Thyroid gland (tissue), 4 donors: ENCODE results near the gene GNG10. TPM values are rescaled to one million over a fixed set of nuclear protein-coding genes. Genes with fewer than 3 reads are reported as not detected.
"Not testable (repeated sequence)": the region's sequence is repeated elsewhere in the genome, so short reads cannot be mapped to it uniquely, and the experiment has no call there.

Experiments used
- DNase-seq, 2 donors: peaks; one replicate each; pipeline ENCODE4 v3.0.0-alpha.2; 2019
- H3K27ac ChIP-seq, 3 donors: fragments of 200-600 bp; sonication (generic); 1 replicate in 2 of 3; 2 replicates in 1 of 3; pipeline ENCODE4 v1.5.1; 2016 to 2019; ENCODE audit warnings: mild to moderate bottlenecking in 1 of 3, moderate library complexity in 1 of 3
- H3K27me3 ChIP-seq: fragments of 200-600 bp; sonication (generic); one replicate; pipeline ENCODE4 v1.5.1; 2019
- H3K36me3 ChIP-seq, 2 donors: fragments of 200-600 bp; sonication (generic); one replicate each; pipeline ENCODE4 v1.5.1; 2016 to 2019
- H3K4me1 ChIP-seq, 2 donors: fragments of 200-600 bp; sonication (generic); one replicate each; pipeline ENCODE4 v1.5.1; 2017 to 2019
- H3K4me3 ChIP-seq, 3 donors: fragments of 200-600 bp; sonication (generic); replicated peaks in 1 of 3; 1 replicate in 2 of 3; 2 replicates in 1 of 3; pipeline ENCODE4 v1.5.1; 2016; ENCODE audit warnings: mild to moderate bottlenecking in 1 of 3
- H3K9me3 ChIP-seq: fragments of 200-600 bp; sonication (generic); one replicate; pipeline ENCODE4 v1.5.1; 2017
- POLR2A ChIP-seq, 2 donors: fragments of 450-650 bp; IDR thresholded peaks; one replicate each; pipeline ENCODE4 v1.6.1; 2017; ENCODE audit warnings: antibody characterized with exemption in 2 of 2, mild to moderate bottlenecking in 2 of 2, moderate library complexity in 1 of 2
- WGBS, 2 donors: methylation state at CpG; one replicate each; pipeline ENCODE4 v1.1.5; 2017; 5-methylcytosine and 5-hydroxymethylcytosine counted together
- intact Hi-C: fragments of 100-400 bp; cut with DNase I; formaldehyde crosslinking; loops from one replicate; pipeline ENCODE4 v1.15.1; 2023
- total RNA-seq, 4 donors: library from RNA; depleted of rRNA; stranded (reverse); fragments of >200 nt; gene quantifications; one replicate each; pipeline ENCODE4 v1.2.3, GENCODE V29; 2016
- TF ChIP-seq, protein P1 (sequence below), 6 experiments: fragments of 200-600 bp in 3 of 6; fragments of 450-650 bp in 3 of 6; sonication (generic) in 3 of 6; IDR thresholded peaks; one replicate each; pipeline ENCODE4 v1.5.1; 2016 to 2019; ENCODE audit warnings: antibody characterized with exemption in 6 of 6, mild to moderate bottlenecking in 2 of 6, inconsistent platforms in 1 of 6, moderate library complexity in 1 of 6

The GNG10 gene
- 10 to 100 TPM; 44.8 to 57.3 (median 53.5) TPM for total RNA-seq

GRCh38 chr9:111661150-111661801 is at the start of gene GNG10:
GNG10 (plus strand) TSS chr9:111661605; CDS start chr9:111661635, 30 bp downstream.
- Histone ChIP-seq H3K4me1 (peaks cover 0 to 4% of the 10 kb centered on the region in 2 donors), H3K27me3 (no peaks in the 10 kb centered on the region), H3K27ac (peak within 1 kb of the TSS; percentile 45 to 78 (median 69)), H3K4me3 (peak within 1 kb of the TSS; percentile 27 to 63 (median 61)), H3K36me3 (no peaks in the 10 kb centered on the region), H3K9me3 (no peaks in the 10 kb centered on the region)
- peak; percentile 52 to 58 for DNase-seq
- peak in 1 of 2 donors; percentile 70 for TF ChIP-seq POLR2A (IDR thresholded peaks at IDR 0.05)
- TF ChIP-seq, protein P1, sequence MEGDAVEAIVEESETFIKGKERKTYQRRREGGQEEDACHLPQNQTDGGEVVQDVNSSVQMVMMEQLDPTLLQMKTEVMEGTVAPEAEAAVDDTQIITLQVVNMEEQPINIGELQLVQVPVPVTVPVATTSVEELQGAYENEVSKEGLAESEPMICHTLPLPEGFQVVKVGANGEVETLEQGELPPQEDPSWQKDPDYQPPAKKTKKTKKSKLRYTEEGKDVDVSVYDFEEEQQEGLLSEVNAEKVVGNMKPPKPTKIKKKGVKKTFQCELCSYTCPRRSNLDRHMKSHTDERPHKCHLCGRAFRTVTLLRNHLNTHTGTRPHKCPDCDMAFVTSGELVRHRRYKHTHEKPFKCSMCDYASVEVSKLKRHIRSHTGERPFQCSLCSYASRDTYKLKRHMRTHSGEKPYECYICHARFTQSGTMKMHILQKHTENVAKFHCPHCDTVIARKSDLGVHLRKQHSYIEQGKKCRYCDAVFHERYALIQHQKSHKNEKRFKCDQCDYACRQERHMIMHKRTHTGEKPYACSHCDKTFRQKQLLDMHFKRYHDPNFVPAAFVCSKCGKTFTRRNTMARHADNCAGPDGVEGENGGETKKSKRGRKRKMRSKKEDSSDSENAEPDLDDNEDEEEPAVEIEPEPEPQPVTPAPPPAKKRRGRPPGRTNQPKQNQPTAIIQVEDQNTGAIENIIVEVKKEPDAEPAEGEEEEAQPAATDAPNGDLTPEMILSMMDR (IDR thresholded peaks at IDR 0.05), result no peak
- WGBS, 2 donors, result 1 to 2% methylated on average over 12 to 30 of the region's 61 CpGs
- intact Hi-C loops, result no loop called here

- intact Hi-C loops, result no loop called here
- Histone ChIP-seq H3K36me3 (no peaks in the 10 kb centered on the region), H3K4me1 (peaks cover 0 to 18% of the 10 kb centered on the region in 2 donors), H3K27ac (no peak overlapping the region), H3K4me3 (no peak overlapping the region), H3K9me3 (no peaks in the 10 kb centered on the region), H3K27me3 (no peaks in the 10 kb centered on the region)
- no peak for DNase-seq
- TF ChIP-seq POLR2A (IDR thresholded peaks at IDR 0.05), result no peak
- TF ChIP-seq, protein P1 (IDR thresholded peaks at IDR 0.05), result no peak
- 61 to 70% methylated on average over 4 of the region's 4 CpGs for WGBS, 2 donors
Measured at GRCh38 chr9:111613436-111614040, 47.9 kb upstream of the GNG10 start.

GRCh38 chr9:111615928-111616327 is 45.5 kb upstream of the GNG10 start:
- DNase-seq, result no peak
- Histone ChIP-seq H3K27me3 (no peaks in the 10 kb centered on the region), H3K27ac (peak overlapping the region in 1 of 3 donors; percentile 17), H3K4me1 (peaks cover 0 to 9% of the 10 kb centered on the region in 2 donors), H3K36me3 (no peaks in the 10 kb centered on the region), H3K4me3 (no peak overlapping the region), H3K9me3 (no peaks in the 10 kb centered on the region)
- intact Hi-C loops, result no loop called here
- WGBS, 2 donors, result 75 to 79% methylated on average over 3 of the region's 3 CpGs
- no peak for TF ChIP-seq POLR2A (IDR thresholded peaks at IDR 0.05)
- TF ChIP-seq, protein P1 (IDR thresholded peaks at IDR 0.05), result no peak

DNA sequence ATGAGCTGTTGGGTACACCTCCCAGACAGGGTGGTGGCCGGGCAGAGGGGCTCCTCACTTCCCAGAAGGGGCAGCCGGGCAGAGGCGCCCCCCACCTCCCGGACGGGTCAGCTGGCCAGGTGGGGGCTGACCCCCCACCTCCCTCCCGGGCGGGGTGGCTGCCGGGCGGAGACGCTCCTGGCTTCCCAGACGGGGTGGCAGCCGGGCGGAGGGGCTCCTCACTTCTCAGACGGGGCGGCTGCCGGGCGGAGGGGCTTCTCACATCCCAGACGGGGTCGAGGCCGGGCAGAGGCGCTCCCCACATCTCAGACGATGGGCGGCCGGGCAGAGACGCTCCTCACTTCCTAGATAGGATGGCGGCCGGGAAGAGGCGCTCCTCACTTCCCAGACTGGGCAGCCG is 44.1 kb upstream of the GNG10 start:
- H3K4me1 ChIP-seq, H3K4me3 ChIP-seq, H3K27ac ChIP-seq, DNase-seq, H3K9me3 ChIP-seq, H3K36me3 ChIP-seq, H3K27me3 ChIP-seq, intact Hi-C loops: not testable (repeated sequence)
- WGBS, 2 donors, result 96% methylated on average over 14 of the region's 29 CpGs; no CpG with 5 or more reads in 1 of the 2 donors

- Histone ChIP-seq H3K36me3 (no peaks in the 10 kb centered on the region), H3K27ac (peak overlapping the region; percentile 21 to 74 (median 68)), H3K9me3 (no peaks in the 10 kb centered on the region), H3K4me1 (peaks cover 0 to 7% of the 10 kb centered on the region in 2 donors), H3K27me3 (no peaks in the 10 kb centered on the region), H3K4me3 (no peak overlapping the region)
- 46 to 48% methylated on average over 2 of the region's 2 CpGs for WGBS, 2 donors
- TF ChIP-seq, protein P1 (IDR thresholded peaks at IDR 0.05), result peak in 5 of 6 experiments; percentile 14 to 74 (median 52)
- no peak for TF ChIP-seq POLR2A (IDR thresholded peaks at IDR 0.05)
- intact Hi-C loops, result no loop called here
- DNase-seq, result peak; percentile 8 to 12
Measured at GRCh38 chr9:111621895-111622480, 39.4 kb upstream of the GNG10 start.
